Hepatocyte (in vitro differentiated cells): ENCODE data around the gene ZNF560. TPM values are rescaled to one million over a fixed set of nuclear protein-coding genes. Genes with fewer than 3 reads are reported as not detected.

ENCODE experiments used
- DNase-seq: peaks from one replicate; pipeline ENCODE4 v3.0.0-alpha.2; 2016; ENCODE audit warnings: low spot score
- H2AFZ ChIP-seq: fragments of 200-600 bp; sonication (generic); 2 replicates; pipeline ENCODE4 v1.6.0; 2016; ENCODE audit warnings: antibody characterized with exemption, mild to moderate bottlenecking
- H3K27ac ChIP-seq: fragments of 200-600 bp; sonication (generic); 2 replicates; pipeline ENCODE4 v1.5.1; 2016; ENCODE audit warnings: mild to moderate bottlenecking
- H3K27me3 ChIP-seq: fragments of 200-600 bp; sonication (generic); 2 replicates; pipeline ENCODE4 v1.6.1; 2016
- H3K36me3 ChIP-seq: fragments of 200-600 bp; sonication (generic); replicated peaks from 2 replicates; pipeline ENCODE4 v1.5.1; 2016; ENCODE audit warnings: low read depth; ENCODE audit not compliant: insufficient read depth
- H3K4me1 ChIP-seq: fragments of 200-600 bp; sonication (generic); 2 replicates; pipeline ENCODE4 v1.5.1; 2016; ENCODE audit warnings: mild to moderate bottlenecking, moderate library complexity; ENCODE audit not compliant: insufficient read depth
- H3K4me2 ChIP-seq: fragments of 200-600 bp; sonication (generic); 2 replicates; pipeline ENCODE4 v1.6.0; 2016
- H3K4me3 ChIP-seq: fragments of 200-600 bp; sonication (generic); 2 replicates; pipeline ENCODE4 v1.5.1; 2016; ENCODE audit warnings: mild to moderate bottlenecking
- H3K79me2 ChIP-seq: fragments of 200-600 bp; sonication (generic); 2 replicates; pipeline ENCODE4 v1.6.0; 2017; ENCODE audit warnings: mild to moderate bottlenecking
- H3K9me2 ChIP-seq: fragments of 200-600 bp; sonication (generic); replicated peaks from 2 replicates; pipeline ENCODE4 v1.6.0; 2017; ENCODE audit warnings: mild to moderate bottlenecking; ENCODE audit not compliant: insufficient read depth
- H3K9me3 ChIP-seq: fragments of 200-600 bp; sonication (generic); 2 replicates; pipeline ENCODE4 v1.5.1; 2016; ENCODE audit warnings: low read depth, mild to moderate bottlenecking
- H4K20me1 ChIP-seq: fragments of 200-600 bp; sonication (generic); 2 replicates; pipeline ENCODE4 v1.6.0; 2016; ENCODE audit warnings: mild to moderate bottlenecking; ENCODE audit not compliant: insufficient read depth, poor library complexity, severe bottlenecking
- EZH2 ChIP-seq: fragments of 200-600 bp; sonication (generic); IDR thresholded peaks from 2 replicates; pipeline ENCODE4 v1.6.1; 2016; ENCODE audit warnings: antibody characterized with exemption, mild to moderate bottlenecking, borderline replicate concordance
- EZH2phosphoT487 ChIP-seq: fragments of 200-600 bp; sonication (generic); IDR thresholded peaks from one replicate; pipeline ENCODE4 v1.6.1; 2018; ENCODE audit warnings: antibody characterized with exemption, mild to moderate bottlenecking, low read depth, moderate library complexity; ENCODE audit not compliant: unreplicated experiment, severe bottlenecking
- WGBS: methylation state at CpG from one replicate; pipeline ENCODE4 v1.1.6; 2016; ENCODE audit warnings: low lambda C conversion rate; ENCODE audit errors: missing lambda C conversion rate; 5-methylcytosine and 5-hydroxymethylcytosine counted together
- polyA plus RNA-seq: library from polyadenylated mRNA; unstranded; fragments of >200 nt; fragmentation: Nextera tagmentation; extraction: Ambion mirVana; gene quantifications from 2 replicates; pipeline ENCODE4 v1.2.1, GENCODE V29; 2016
- total RNA-seq: library from RNA; depleted of rRNA; stranded (reverse); fragments of >200 nt; gene quantifications from 2 replicates; pipeline ENCODE4 v1.2.3, GENCODE V29; 2014
- TF ChIP-seq, protein P1 (sequence below): fragments of 200-600 bp; sonication (generic); IDR thresholded peaks from 2 replicates; pipeline ENCODE4 v1.5.1; 2016; ENCODE audit warnings: antibody characterized with exemption, mild to moderate bottlenecking; ENCODE audit not compliant: poor library complexity

ZNF560 gene
- total and polyA plus RNA-seq, 2 experiments from 2014 or later, result not detected

DNA sequence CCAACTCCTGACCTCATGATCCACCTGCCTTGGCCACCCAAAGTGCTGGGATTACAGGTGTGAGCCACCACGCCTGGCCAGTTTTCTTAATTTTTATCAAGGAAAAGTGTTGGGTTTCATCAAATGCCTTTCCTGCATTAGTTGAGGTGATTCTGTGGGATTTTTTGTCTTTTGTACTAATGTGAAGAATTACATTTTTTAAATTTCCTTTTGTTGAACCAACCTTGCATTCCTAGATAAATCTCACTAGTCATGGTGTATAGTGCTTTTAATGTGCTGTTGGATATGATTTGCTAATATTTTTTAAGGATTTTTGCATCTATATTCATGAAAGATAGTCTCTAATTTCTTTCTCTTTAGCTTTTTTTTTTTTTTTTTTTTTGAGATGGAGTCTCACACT, 2.4 kb upstream of the ZNF560 start:
- Histone ChIP-seq H4K20me1 (no peaks in the 10 kb centered on the region), H3K4me2 (no peak overlapping the region), H3K4me1 (no peaks in the 10 kb centered on the region), H3K36me3 (no peaks in the 10 kb centered on the region), H3K9me2 (no peaks in the 10 kb centered on the region), H3K27me3 (no peaks in the 10 kb centered on the region), H3K79me2 (no peaks in the 10 kb centered on the region), H2AFZ (no peak overlapping the region), H3K4me3 (no peak overlapping the region), H3K27ac (no peak overlapping the region), H3K9me3 (no peaks in the 10 kb centered on the region)
- no peak for DNase-seq
- 85% methylated on average over 1 of the region's 1 CpG for WGBS
- TF ChIP-seq EZH2 (no peak), EZH2phosphoT487 (no peak)
- TF ChIP-seq, protein P1, sequence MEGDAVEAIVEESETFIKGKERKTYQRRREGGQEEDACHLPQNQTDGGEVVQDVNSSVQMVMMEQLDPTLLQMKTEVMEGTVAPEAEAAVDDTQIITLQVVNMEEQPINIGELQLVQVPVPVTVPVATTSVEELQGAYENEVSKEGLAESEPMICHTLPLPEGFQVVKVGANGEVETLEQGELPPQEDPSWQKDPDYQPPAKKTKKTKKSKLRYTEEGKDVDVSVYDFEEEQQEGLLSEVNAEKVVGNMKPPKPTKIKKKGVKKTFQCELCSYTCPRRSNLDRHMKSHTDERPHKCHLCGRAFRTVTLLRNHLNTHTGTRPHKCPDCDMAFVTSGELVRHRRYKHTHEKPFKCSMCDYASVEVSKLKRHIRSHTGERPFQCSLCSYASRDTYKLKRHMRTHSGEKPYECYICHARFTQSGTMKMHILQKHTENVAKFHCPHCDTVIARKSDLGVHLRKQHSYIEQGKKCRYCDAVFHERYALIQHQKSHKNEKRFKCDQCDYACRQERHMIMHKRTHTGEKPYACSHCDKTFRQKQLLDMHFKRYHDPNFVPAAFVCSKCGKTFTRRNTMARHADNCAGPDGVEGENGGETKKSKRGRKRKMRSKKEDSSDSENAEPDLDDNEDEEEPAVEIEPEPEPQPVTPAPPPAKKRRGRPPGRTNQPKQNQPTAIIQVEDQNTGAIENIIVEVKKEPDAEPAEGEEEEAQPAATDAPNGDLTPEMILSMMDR, result no peak

DNA sequence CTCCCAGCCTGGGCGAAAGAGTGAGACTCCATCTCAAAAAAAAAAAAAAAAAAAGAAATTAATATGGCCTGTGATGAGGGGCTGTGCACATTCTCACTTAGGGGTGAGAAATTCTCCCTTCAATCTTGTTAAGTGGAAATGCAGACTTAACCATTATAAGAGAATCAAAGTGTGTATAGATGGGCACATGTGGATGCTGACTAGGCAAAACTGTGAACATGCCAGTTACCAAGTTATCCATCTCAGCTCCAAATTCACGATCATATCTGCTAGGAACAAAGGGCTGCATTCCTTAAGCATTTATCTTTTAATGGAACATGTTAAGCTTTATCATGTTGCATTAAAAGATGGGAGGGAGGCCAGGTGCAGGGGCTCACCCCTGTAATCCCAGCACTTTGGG, 4.3 kb downstream of the ZNF560 start:
- Histone ChIP-seq H3K9me2 (no peaks in the 10 kb centered on the region), H3K4me3 (no peak overlapping the region), H3K4me1 (no peaks in the 10 kb centered on the region), H2AFZ (no peak overlapping the region), H4K20me1 (no peaks in the 10 kb centered on the region), H3K4me2 (no peak overlapping the region), H3K9me3 (no peaks in the 10 kb centered on the region), H3K36me3 (no peaks in the 10 kb centered on the region), H3K79me2 (no peaks in the 10 kb centered on the region), H3K27ac (no peak overlapping the region), H3K27me3 (no peaks in the 10 kb centered on the region)
- WGBS, result 83% methylated on average over 1 of the region's 2 CpGs
- TF ChIP-seq EZH2phosphoT487 (no peak), EZH2 (no peak)
- TF ChIP-seq, protein P1, result no peak
- no peak for DNase-seq

DNA sequence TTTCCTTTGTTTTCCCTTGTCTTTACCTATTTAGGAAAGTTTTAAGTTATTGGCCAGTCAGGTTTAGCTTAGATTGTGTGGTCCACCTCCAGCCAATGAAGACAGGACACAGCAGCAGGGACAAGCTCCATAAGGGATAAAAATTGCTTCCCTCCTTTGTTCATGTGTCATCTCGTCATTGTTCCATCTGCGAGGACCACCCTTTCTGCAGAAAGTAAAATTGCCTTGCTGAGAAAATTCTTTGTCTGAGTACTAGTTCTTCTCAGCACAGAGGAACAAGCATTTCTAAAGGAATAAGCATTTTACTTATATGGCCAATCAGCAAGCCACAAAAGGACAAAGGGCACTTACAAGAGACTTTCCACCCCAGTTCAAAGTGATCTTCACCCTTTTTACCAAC, 11.4 kb downstream of the ZNF560 start:
- no peaks in the 10 kb centered on the region for H3K9me3 ChIP-seq
- no peaks in the 10 kb centered on the region for H3K27me3 ChIP-seq
- WGBS, result 84% methylated on average over 2 of the region's 2 CpGs
- no peak for DNase-seq
- no peaks in the 10 kb centered on the region for H3K4me1 ChIP-seq
- H4K20me1 ChIP-seq, result no peaks in the 10 kb centered on the region
- H3K4me3 ChIP-seq, result no peak overlapping the region
- H2AFZ ChIP-seq, result no peak overlapping the region
- no peaks in the 10 kb centered on the region for H3K79me2 ChIP-seq
- no peak overlapping the region for H3K4me2 ChIP-seq
- no peaks in the 10 kb centered on the region for H3K9me2 ChIP-seq
- TF ChIP-seq, protein P1, result no peak
- no peak for TF ChIP-seq EZH2
- TF ChIP-seq EZH2phosphoT487, result no peak
- no peak overlapping the region for H3K27ac ChIP-seq
- no peaks in the 10 kb centered on the region for H3K36me3 ChIP-seq

DNA sequence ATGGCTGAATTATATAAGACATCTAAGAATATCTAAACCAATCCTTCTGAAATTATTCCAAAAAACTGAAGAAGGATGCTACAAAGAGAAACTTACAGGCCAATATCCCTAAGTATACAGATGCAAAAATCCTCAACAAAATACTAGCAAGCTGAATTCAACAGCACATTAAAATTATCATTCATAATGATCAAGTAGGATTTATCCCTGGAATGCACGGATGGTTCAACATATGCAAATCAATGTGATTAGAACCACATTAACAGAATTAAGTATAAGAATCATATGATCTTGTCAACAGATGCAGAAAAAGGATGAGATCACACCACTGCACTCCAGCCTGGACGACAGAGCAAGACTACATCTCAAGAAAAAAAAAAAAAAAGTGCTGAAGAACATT, 13.3 kb downstream of the ZNF560 start:
- H4K20me1 ChIP-seq, result no peaks in the 10 kb centered on the region
- no peaks in the 10 kb centered on the region for H3K36me3 ChIP-seq
- H3K9me3 ChIP-seq, result no peaks in the 10 kb centered on the region
- H3K9me2 ChIP-seq, result no peaks in the 10 kb centered on the region
- H3K79me2 ChIP-seq, result no peaks in the 10 kb centered on the region
- no peak overlapping the region for H3K4me3 ChIP-seq
- no peaks in the 10 kb centered on the region for H3K4me1 ChIP-seq
- no peak overlapping the region for H3K27ac ChIP-seq
- DNase-seq, result no peak
- no peak overlapping the region for H3K4me2 ChIP-seq
- TF ChIP-seq EZH2, result no peak
- TF ChIP-seq, protein P1, result no peak
- no peak for TF ChIP-seq EZH2phosphoT487
- H3K27me3 ChIP-seq, result no peaks in the 10 kb centered on the region
- H2AFZ ChIP-seq, result no peak overlapping the region
- 67% methylated on average over 2 of the region's 2 CpGs for WGBS
